ENCODE results near the gene C6orf89.
"Not testable (repeated sequence)": the region's sequence is repeated elsewhere in the genome, so short reads cannot be mapped to it uniquely, and the experiment has no call there.

Gene C6orf89

GRCh38 chr6:36888654-36889481, 3.1 kb downstream of the C6orf89 start:
- peak; percentile 59 for DNase-seq

- DNase-seq = no peak
Observed at GRCh38 chr6:36890112-36890663, 4.4 kb downstream of the C6orf89 start.

GRCh38 chr6:36891153-36891552, 5.4 kb downstream of the C6orf89 start:
- DNase-seq = not testable (repeated sequence)

- DNase-seq = no peak
Observed at GRCh38 chr6:36893976-36894932, 8.5 kb downstream of the C6orf89 start.

- DNase-seq = no peak
Observed at GRCh38 chr6:36897609-36898008, 11.9 kb downstream of the C6orf89 start.

- no peak for DNase-seq
Observed at GRCh38 chr6:36904114-36904513, 18.4 kb downstream of the C6orf89 start.

GRCh38 chr6:36904851-36905393, 19.2 kb downstream of the C6orf89 start:
- no peak for DNase-seq

- peak; percentile 14 for DNase-seq
Observed at GRCh38 chr6:36906539-36907325, 21.0 kb downstream of the C6orf89 start.

GRCh38 chr6:36907781-36908180, 22.0 kb downstream of the C6orf89 start:
- peak; percentile 40 for DNase-seq

GRCh38 chr6:36908747-36909146, 23.0 kb downstream of the C6orf89 start:
- DNase-seq = no peak

GRCh38 chr6:36912030-36912454, 26.3 kb downstream of the C6orf89 start:
- no peak for DNase-seq

- no peak for DNase-seq
Observed at GRCh38 chr6:36912586-36912985, 26.8 kb downstream of the C6orf89 start.

- DNase-seq = no peak
Observed at GRCh38 chr6:36913082-36913481, 27.3 kb downstream of the C6orf89 start.

- DNase-seq = no peak
Observed at GRCh38 chr6:36914227-36914794, 28.6 kb downstream of the C6orf89 start.

GRCh38 chr6:36915599-36915998, 29.8 kb downstream of the C6orf89 start:
- DNase-seq = no peak

- no peak for DNase-seq
Observed at GRCh38 chr6:36916126-36916525, 30.4 kb downstream of the C6orf89 start.

- no peak for DNase-seq
Observed at GRCh38 chr6:36917541-36918193, 31.9 kb downstream of the C6orf89 start.

GRCh38 chr6:36920049-36920448, 34.3 kb downstream of the C6orf89 start:
- DNase-seq = no peak

- no peak for DNase-seq
Observed at GRCh38 chr6:36920546-36920945, 34.8 kb downstream of the C6orf89 start.

- DNase-seq = no peak
Observed at GRCh38 chr6:36924131-36924530, 38.4 kb downstream of the C6orf89 start.

GRCh38 chr6:36924778-36925374, 39.1 kb downstream of the C6orf89 start:
- no peak for DNase-seq

Data from DMS 273 treated with DMSO at 0.1 percent for 48 hours (cell line).